H9 (cell line): ENCODE results near the gene GCNT1. TPM values are rescaled to one million over a fixed set of nuclear protein-coding genes. Genes with fewer than 3 reads are reported as not detected.

Experiments
- DNase-seq: peaks from one replicate; pipeline ENCODE4 v3.0.0-alpha.2; 2017
- H2AFZ ChIP-seq: one replicate; pipeline ENCODE4 v1.6.1; 2013; ENCODE audit warnings: mild to moderate bottlenecking, low read length, control low read depth, moderate library complexity
- H2AK5ac ChIP-seq: 2 replicates; pipeline ENCODE4 v1.6.1; 2013; ENCODE audit warnings: low read length, control low read depth, mixed read lengths; ENCODE audit not compliant: insufficient read length
- H2BK120ac ChIP-seq: one replicate; pipeline ENCODE4 v1.6.1; 2013; ENCODE audit warnings: low read depth, mild to moderate bottlenecking, low read length, control low read depth, inconsistent platforms; ENCODE audit not compliant: poor library complexity, severe bottlenecking
- H2BK12ac ChIP-seq: 2 replicates; pipeline ENCODE4 v1.6.1; 2013; ENCODE audit warnings: low read length, control low read depth, mixed read lengths, low read depth; ENCODE audit not compliant: insufficient read length
- H2BK15ac ChIP-seq: 2 replicates; pipeline ENCODE4 v1.6.1; 2013; ENCODE audit warnings: low read depth, low read length, control low read depth
- H2BK20ac ChIP-seq: one replicate; pipeline ENCODE4 v1.6.1; 2013; ENCODE audit warnings: low read depth, mild to moderate bottlenecking, low read length, control low read depth, inconsistent platforms; ENCODE audit not compliant: poor library complexity, severe bottlenecking
- H2BK5ac ChIP-seq: 2 replicates; pipeline ENCODE4 v1.6.1; 2013; ENCODE audit warnings: low read length, control low read depth, mixed read lengths; ENCODE audit not compliant: insufficient read length
- H3K14ac ChIP-seq: 2 replicates; pipeline ENCODE4 v1.6.1; 2013; ENCODE audit warnings: low read length, control low read depth; ENCODE audit not compliant: insufficient read depth
- H3K18ac ChIP-seq: 2 replicates; pipeline ENCODE4 v1.6.1; 2013; ENCODE audit warnings: low read depth, mild to moderate bottlenecking, mixed read lengths, low read length, control low read depth; ENCODE audit not compliant: insufficient read length
- H3K23ac ChIP-seq: 2 replicates; pipeline ENCODE4 v1.6.1; 2013; ENCODE audit warnings: low read length, control low read depth, mixed read lengths, low read depth; ENCODE audit not compliant: insufficient read length
- H3K23me2 ChIP-seq: 2 replicates; pipeline ENCODE4 v1.6.1; 2013; ENCODE audit warnings: low read depth, mild to moderate bottlenecking, mixed read lengths, low read length, control low read depth; ENCODE audit not compliant: insufficient read length, poor library complexity, severe bottlenecking
- H3K27ac ChIP-seq: 2 replicates; pipeline ENCODE4 v1.5.1; 2013; ENCODE audit warnings: low read length, control low read depth, mixed read lengths, low read depth; ENCODE audit not compliant: insufficient read length
- H3K27me3 ChIP-seq: 2 replicates; pipeline ENCODE4 v1.6.1; 2013; ENCODE audit warnings: low read length, control low read depth, inconsistent platforms; ENCODE audit not compliant: insufficient read depth
- H3K4ac ChIP-seq: 2 replicates; pipeline ENCODE4 v1.6.1; 2013; ENCODE audit warnings: low read depth, mild to moderate bottlenecking, control low read depth, inconsistent platforms, low read length, moderate library complexity
- H3K4me1 ChIP-seq: 2 replicates; pipeline ENCODE4 v1.6.1; 2013; ENCODE audit warnings: low read length, control low read depth, inconsistent platforms; ENCODE audit not compliant: insufficient read depth
- H3K4me2 ChIP-seq: 2 replicates; pipeline ENCODE4 v1.6.1; 2013; ENCODE audit warnings: low read length, control low read depth, mixed read lengths; ENCODE audit not compliant: insufficient read length, insufficient read depth
- H3K56ac ChIP-seq: 2 replicates; pipeline ENCODE4 v1.6.1; 2013; ENCODE audit warnings: low read depth, mild to moderate bottlenecking, mixed read lengths, low read length, control low read depth; ENCODE audit not compliant: insufficient read length
- H3K79me1 ChIP-seq: 2 replicates; pipeline ENCODE4 v1.6.1; 2013; ENCODE audit warnings: low read depth, mild to moderate bottlenecking, moderate library complexity, low read length, control low read depth, inconsistent platforms; ENCODE audit not compliant: insufficient read depth, poor library complexity, severe bottlenecking
- H3K79me2 ChIP-seq: 2 replicates; pipeline ENCODE4 v1.6.1; 2013; ENCODE audit warnings: low read length, control low read depth, inconsistent platforms; ENCODE audit not compliant: insufficient read depth
- H3K9ac ChIP-seq: 2 replicates; pipeline ENCODE4 v1.6.1; 2013; ENCODE audit warnings: low read length, control low read depth, mixed read lengths; ENCODE audit not compliant: insufficient read length; ENCODE audit errors: extremely low read depth
- H3K9me3 ChIP-seq: one replicate; pipeline ENCODE4 v1.6.1; 2013; ENCODE audit warnings: low read depth, low read length, inconsistent platforms; ENCODE audit not compliant: control insufficient read depth
- H3T11ph ChIP-seq: one replicate; pipeline ENCODE4 v1.6.1; 2013; ENCODE audit warnings: mild to moderate bottlenecking, low read length, control low read depth, inconsistent platforms
- H4K20me1 ChIP-seq: one replicate; pipeline ENCODE4 v1.6.1; 2013; ENCODE audit not compliant: control insufficient read depth, insufficient read length, insufficient read depth
- H4K5ac ChIP-seq: 2 replicates; pipeline ENCODE4 v1.6.1; 2013; ENCODE audit warnings: low read depth, mild to moderate bottlenecking, mixed read lengths, low read length, control low read depth; ENCODE audit not compliant: insufficient read length
- H4K8ac ChIP-seq: replicated peaks from 2 replicates; pipeline ENCODE4 v1.6.1; 2013; ENCODE audit warnings: low read length, control low read depth, mixed read lengths, low read depth; ENCODE audit not compliant: insufficient read length
- H4K91ac ChIP-seq: 2 replicates; pipeline ENCODE4 v1.6.1; 2013; ENCODE audit warnings: low read depth, mild to moderate bottlenecking, moderate library complexity, mixed read lengths, low read length, control low read depth; ENCODE audit not compliant: insufficient read length
- H3K27ac Mint-ChIP-seq, 3 experiments: 2 replicates in 2 of 3; 3 replicates in 1 of 3; pipeline ENCODE4 v1.8.0; 2020 to 2021; ENCODE audit warnings: mixed read lengths in 3 of 3, mild to moderate bottlenecking in 1 of 3, moderate library complexity in 1 of 3
- H3K27me3 Mint-ChIP-seq: 2 replicates; pipeline ENCODE4 v1.8.0; 2021; ENCODE audit warnings: low read depth, mild to moderate bottlenecking, moderate library complexity, mixed read lengths
- H3K36me3 Mint-ChIP-seq, 3 experiments: 2 replicates in 2 of 3; 3 replicates in 1 of 3; pipeline ENCODE4 v1.8.0; 2020 to 2021; ENCODE audit warnings: low read depth in 3 of 3, mixed read lengths in 3 of 3; ENCODE audit not compliant: insufficient read depth in 1 of 3
- H3K4me1 Mint-ChIP-seq, 2 experiments: 2 replicates each; pipeline ENCODE4 v1.8.0; 2020; ENCODE audit warnings: mixed read lengths in 2 of 2
- H3K4me3 Mint-ChIP-seq, 2 experiments: 2 replicates in 1 of 2; 3 replicates in 1 of 2; pipeline ENCODE4 v1.8.0; 2020 to 2021; ENCODE audit warnings: mild to moderate bottlenecking in 2 of 2, mixed read lengths in 2 of 2, moderate library complexity in 1 of 2
- H3K9me3 Mint-ChIP-seq, 2 experiments: 2 replicates in 1 of 2; 3 replicates in 1 of 2; pipeline ENCODE4 v1.8.0; 2020; ENCODE audit warnings: mild to moderate bottlenecking in 2 of 2, mixed read lengths in 2 of 2, moderate library complexity in 1 of 2
- CTCF ChIP-seq: fragments of 200-600 bp; sonication (generic); conservative IDR thresholded peaks from 3 replicates; pipeline ENCODE4 v1.8.0; 2021; ENCODE audit warnings: antibody characterized with exemption, mild to moderate bottlenecking
- WGBS: extraction: QIAGEN DNeasy Blood & Tissue Kit; methylation state at CpG from one replicate; pipeline ENCODE4 v1.1.7; 2013; ENCODE audit warnings: missing lambda C conversion rate, low lambda C conversion rate, mixed read lengths; ENCODE audit not compliant: insufficient read length; ENCODE audit errors: extremely low coverage; 5-methylcytosine and 5-hydroxymethylcytosine counted together
- total RNA-seq: library from RNA; stranded (reverse); gene quantifications from 2 replicates; pipeline ENCODE4 v1.2.1, GENCODE V29; 2021

The GCNT1 gene
- total RNA-seq, 1 experiment from 2014 or later, result 35.6 TPM

- H3K56ac ChIP-seq, result no peak overlapping the region
- no peak overlapping the region for H2BK12ac ChIP-seq
- no peak overlapping the region for H2AFZ ChIP-seq
- H4K8ac ChIP-seq, result no peak overlapping the region
- H3K36me3 Mint-ChIP-seq, result peaks cover 0 to 4% (median 3%) of the 10 kb centered on the region in 3 experiments; a peak in 6 of 7 replicates
- H2BK120ac ChIP-seq, result no peak overlapping the region
- no peak overlapping the region for H2BK20ac ChIP-seq
- H3K27me3 ChIP-seq, result no peaks in the 10 kb centered on the region
- no peak overlapping the region for H3K4me3 Mint-ChIP-seq
- TF ChIP-seq CTCF, result no peak
- H3K14ac ChIP-seq, result no peak overlapping the region
- H4K5ac ChIP-seq, result no peak overlapping the region
- no peak overlapping the region for H3K23ac ChIP-seq
- H2BK15ac ChIP-seq, result no peak overlapping the region
- H3K9me3 Mint-ChIP-seq, result peaks cover 0 to 4% of the 10 kb centered on the region in 2 experiments; a peak in 2 of 5 replicates
- H3K4me1 ChIP-seq, result no peaks in the 10 kb centered on the region; the same call in 1 of the 2 replicates
- H3K9ac ChIP-seq, result no peak overlapping the region
- no peak overlapping the region for H3K27ac Mint-ChIP-seq
- H3K4me2 ChIP-seq, result no peak overlapping the region
- no CpG with 5 or more reads among the region's 2 CpGs for WGBS
- H3K23me2 ChIP-seq, result no peaks in the 10 kb centered on the region
- no peak overlapping the region for H3T11ph ChIP-seq
- no peaks in the 10 kb centered on the region for H3K9me3 ChIP-seq
- H3K4me1 Mint-ChIP-seq, result peaks cover 10% of the 10 kb centered on the region in 2 experiments
- no peak overlapping the region for H2AK5ac ChIP-seq
- no peak for DNase-seq
- H2BK5ac ChIP-seq, result no peak overlapping the region
- H3K4ac ChIP-seq, result no peak overlapping the region
- no peak overlapping the region for H3K27ac ChIP-seq
- no peaks in the 10 kb centered on the region; the same call in 1 of the 2 replicates for H3K27me3 Mint-ChIP-seq
- H3K79me2 ChIP-seq, result no peaks in the 10 kb centered on the region
- H4K91ac ChIP-seq, result no peak overlapping the region
- H3K79me1 ChIP-seq, result no peaks in the 10 kb centered on the region
- H3K18ac ChIP-seq, result no peak overlapping the region
- H4K20me1 ChIP-seq, result no peaks in the 10 kb centered on the region
These were observed 86.2 kb downstream of the GCNT1 start for GRCh38 chr9:76545191-76545590.
